Neural cell (in vitro differentiated cells): Measurements from ENCODE around the gene GIMAP4. TPM values are rescaled to one million over a fixed set of nuclear protein-coding genes. Genes with fewer than 3 reads are reported as not detected.

Source experiments
- H2AFZ ChIP-seq: fragments of 200-600, 300-800 bp; sonication (generic), shearing (Covaris generic); 2 replicates; pipeline ENCODE4 v1.6.0; 2014; ENCODE audit warnings: low read depth, mild to moderate bottlenecking, antibody characterized with exemption, low read length, moderate library complexity
- H3F3A ChIP-seq: fragments of 200-600 bp; shearing (Covaris generic); 2 replicates; pipeline ENCODE4 v1.6.1; 2016; ENCODE audit warnings: mild to moderate bottlenecking, moderate library complexity, mixed read lengths, antibody characterized with exemption, low read length; ENCODE audit not compliant: insufficient read depth, poor library complexity, severe bottlenecking
- H3K27ac ChIP-seq: fragments of 200-600, 300-800 bp; sonication (generic), shearing (Covaris generic); 2 replicates; pipeline ENCODE4 v1.5.1; 2014; ENCODE audit warnings: mild to moderate bottlenecking, low read length, moderate library complexity
- H3K27me3 ChIP-seq: fragments of 300-800, 200-600 bp; sonication (generic), shearing (Covaris generic); 2 replicates; pipeline ENCODE4 v1.6.0; 2014; ENCODE audit warnings: mild to moderate bottlenecking, low read depth, low read length, moderate library complexity; ENCODE audit not compliant: insufficient read depth
- H3K36me3 ChIP-seq: fragments of 300-800, 200-600 bp; sonication (generic), shearing (Covaris generic); 2 replicates; pipeline ENCODE4 v1.5.1; 2014; ENCODE audit warnings: mild to moderate bottlenecking, antibody characterized with exemption, low read length, moderate library complexity; ENCODE audit not compliant: insufficient read depth
- H3K4me2 ChIP-seq: fragments of 300-800, 200-600 bp; sonication (generic), shearing (Covaris generic); 2 replicates; pipeline ENCODE4 v1.6.0; 2014; ENCODE audit warnings: mild to moderate bottlenecking, low read length
- H3K4me3 ChIP-seq: fragments of 300-800, 200-600 bp; sonication (generic), shearing (Covaris generic); 2 replicates; pipeline ENCODE4 v1.5.1; 2014; ENCODE audit warnings: mild to moderate bottlenecking, low read length, moderate library complexity
- H3K79me2 ChIP-seq: fragments of 200-600 bp; shearing (Covaris generic); replicated peaks from 2 replicates; pipeline ENCODE4 v1.6.0; 2014; ENCODE audit warnings: mild to moderate bottlenecking, low read length, moderate library complexity; ENCODE audit not compliant: insufficient read depth
- H3K9ac ChIP-seq: fragments of 300-800, 200-600 bp; sonication (generic), shearing (Covaris generic); 2 replicates; pipeline ENCODE4 v1.6.1; 2016; ENCODE audit warnings: mild to moderate bottlenecking, low read length, mixed read lengths
- H3K9me2 ChIP-seq: fragments of 200-600 bp; shearing (Covaris generic); 2 replicates; pipeline ENCODE4 v1.6.1; 2016; ENCODE audit warnings: mild to moderate bottlenecking, low read length, mixed read lengths; ENCODE audit not compliant: insufficient read depth
- H3K9me3 ChIP-seq: fragments of 200-600, 300-800 bp; sonication (generic), shearing (Covaris generic); 2 replicates; pipeline ENCODE4 v1.6.1; 2016; ENCODE audit warnings: mild to moderate bottlenecking, mixed run types, low read length, moderate library complexity, mixed read lengths
- H4K20me1 ChIP-seq: fragments of 200-600 bp; shearing (Covaris generic); 2 replicates; pipeline ENCODE4 v1.6.1; 2016; ENCODE audit warnings: mild to moderate bottlenecking, mixed run types; ENCODE audit not compliant: insufficient read depth
- EP300 ChIP-seq: fragments of 450-650 bp; conservative IDR thresholded peaks from 2 replicates; pipeline ENCODE4 v1.6.1; 2014; ENCODE audit warnings: antibody characterized with exemption, mild to moderate bottlenecking, moderate library complexity; ENCODE audit not compliant: poor library complexity, severe bottlenecking
- EZH2 ChIP-seq: fragments of 200-600, 300-800 bp; shearing (Covaris generic), sonication (generic); IDR thresholded peaks from 2 replicates; pipeline ENCODE4 v1.6.1; 2014; ENCODE audit warnings: antibody characterized with exemption, low read length, borderline replicate concordance, mild to moderate bottlenecking; ENCODE audit not compliant: insufficient read depth, poor library complexity, severe bottlenecking
- MXI1 ChIP-seq: fragments of 450-650 bp; conservative IDR thresholded peaks from 2 replicates; pipeline ENCODE4 v1.6.1; 2014; ENCODE audit warnings: antibody characterized with exemption, mild to moderate bottlenecking; ENCODE audit not compliant: poor library complexity, severe bottlenecking
- POLR2AphosphoS5 ChIP-seq: IDR thresholded peaks from 2 replicates; pipeline ENCODE4 v1.6.1; 2012
- RAD21 ChIP-seq: fragments of 450-650 bp; conservative IDR thresholded peaks from 2 replicates; pipeline ENCODE4 v1.6.1; 2014; ENCODE audit warnings: antibody characterized with exemption, mild to moderate bottlenecking, moderate library complexity
- SMC3 ChIP-seq: fragments of 450-650 bp; conservative IDR thresholded peaks from 2 replicates; pipeline ENCODE4 v1.6.1; 2014; ENCODE audit warnings: antibody characterized with exemption, mild to moderate bottlenecking, moderate library complexity; ENCODE audit not compliant: poor library complexity
- TAF1 ChIP-seq: IDR thresholded peaks from 2 replicates; pipeline ENCODE4 v1.6.1; 2012; ENCODE audit warnings: low read depth
- polyA plus RNA-seq: library from polyadenylated mRNA; depleted of rRNA; stranded (reverse); fragments of >200 nt; gene quantifications from 2 replicates; pipeline ENCODE4 v1.2.3, GENCODE V29; 2014
- TF ChIP-seq, protein P1 (sequence below): IDR thresholded peaks from 2 replicates; pipeline ENCODE4 v1.6.1; 2012; ENCODE audit warnings: borderline replicate concordance
- TF ChIP-seq, protein P2 (sequence below): fragments of 450-650 bp; IDR thresholded peaks from 2 replicates; pipeline ENCODE4 v1.5.1; 2014; ENCODE audit warnings: antibody characterized with exemption, mild to moderate bottlenecking, moderate library complexity; ENCODE audit not compliant: poor library complexity, severe bottlenecking

Gene GIMAP4
- polyA plus RNA-seq, 1 donor from 2014 or later = not detected

GRCh38 chr7:150567871-150568301 lies 696 bp downstream of the GIMAP4 start:
- Histone ChIP-seq H3K27me3 (no peaks in the 10 kb centered on the region), H3K79me2 (no peaks in the 10 kb centered on the region), H3K4me2 (no peak overlapping the region), H3K4me3 (no peak overlapping the region), H3K9ac (no peak overlapping the region), H4K20me1 (no peaks in the 10 kb centered on the region), H2AFZ (no peak overlapping the region), H3K9me2 (no peaks in the 10 kb centered on the region), H3F3A (no peaks in the 10 kb centered on the region), H3K27ac (no peak overlapping the region), H3K36me3 (no peaks in the 10 kb centered on the region), H3K9me3 (no peaks in the 10 kb centered on the region)
- no peak for TF ChIP-seq RAD21
- TF ChIP-seq EZH2 = no peak
- TF ChIP-seq, protein P1, sequence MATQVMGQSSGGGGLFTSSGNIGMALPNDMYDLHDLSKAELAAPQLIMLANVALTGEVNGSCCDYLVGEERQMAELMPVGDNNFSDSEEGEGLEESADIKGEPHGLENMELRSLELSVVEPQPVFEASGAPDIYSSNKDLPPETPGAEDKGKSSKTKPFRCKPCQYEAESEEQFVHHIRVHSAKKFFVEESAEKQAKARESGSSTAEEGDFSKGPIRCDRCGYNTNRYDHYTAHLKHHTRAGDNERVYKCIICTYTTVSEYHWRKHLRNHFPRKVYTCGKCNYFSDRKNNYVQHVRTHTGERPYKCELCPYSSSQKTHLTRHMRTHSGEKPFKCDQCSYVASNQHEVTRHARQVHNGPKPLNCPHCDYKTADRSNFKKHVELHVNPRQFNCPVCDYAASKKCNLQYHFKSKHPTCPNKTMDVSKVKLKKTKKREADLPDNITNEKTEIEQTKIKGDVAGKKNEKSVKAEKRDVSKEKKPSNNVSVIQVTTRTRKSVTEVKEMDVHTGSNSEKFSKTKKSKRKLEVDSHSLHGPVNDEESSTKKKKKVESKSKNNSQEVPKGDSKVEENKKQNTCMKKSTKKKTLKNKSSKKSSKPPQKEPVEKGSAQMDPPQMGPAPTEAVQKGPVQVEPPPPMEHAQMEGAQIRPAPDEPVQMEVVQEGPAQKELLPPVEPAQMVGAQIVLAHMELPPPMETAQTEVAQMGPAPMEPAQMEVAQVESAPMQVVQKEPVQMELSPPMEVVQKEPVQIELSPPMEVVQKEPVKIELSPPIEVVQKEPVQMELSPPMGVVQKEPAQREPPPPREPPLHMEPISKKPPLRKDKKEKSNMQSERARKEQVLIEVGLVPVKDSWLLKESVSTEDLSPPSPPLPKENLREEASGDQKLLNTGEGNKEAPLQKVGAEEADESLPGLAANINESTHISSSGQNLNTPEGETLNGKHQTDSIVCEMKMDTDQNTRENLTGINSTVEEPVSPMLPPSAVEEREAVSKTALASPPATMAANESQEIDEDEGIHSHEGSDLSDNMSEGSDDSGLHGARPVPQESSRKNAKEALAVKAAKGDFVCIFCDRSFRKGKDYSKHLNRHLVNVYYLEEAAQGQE = no peak
- TF ChIP-seq SMC3 = no peak

- TF ChIP-seq SMC3 (no peak), TAF1 (no peak), EZH2 (no peak), POLR2AphosphoS5 (no peak), MXI1 (no peak), RAD21 (no peak), EP300 (no peak)
- TF ChIP-seq, protein P2, sequence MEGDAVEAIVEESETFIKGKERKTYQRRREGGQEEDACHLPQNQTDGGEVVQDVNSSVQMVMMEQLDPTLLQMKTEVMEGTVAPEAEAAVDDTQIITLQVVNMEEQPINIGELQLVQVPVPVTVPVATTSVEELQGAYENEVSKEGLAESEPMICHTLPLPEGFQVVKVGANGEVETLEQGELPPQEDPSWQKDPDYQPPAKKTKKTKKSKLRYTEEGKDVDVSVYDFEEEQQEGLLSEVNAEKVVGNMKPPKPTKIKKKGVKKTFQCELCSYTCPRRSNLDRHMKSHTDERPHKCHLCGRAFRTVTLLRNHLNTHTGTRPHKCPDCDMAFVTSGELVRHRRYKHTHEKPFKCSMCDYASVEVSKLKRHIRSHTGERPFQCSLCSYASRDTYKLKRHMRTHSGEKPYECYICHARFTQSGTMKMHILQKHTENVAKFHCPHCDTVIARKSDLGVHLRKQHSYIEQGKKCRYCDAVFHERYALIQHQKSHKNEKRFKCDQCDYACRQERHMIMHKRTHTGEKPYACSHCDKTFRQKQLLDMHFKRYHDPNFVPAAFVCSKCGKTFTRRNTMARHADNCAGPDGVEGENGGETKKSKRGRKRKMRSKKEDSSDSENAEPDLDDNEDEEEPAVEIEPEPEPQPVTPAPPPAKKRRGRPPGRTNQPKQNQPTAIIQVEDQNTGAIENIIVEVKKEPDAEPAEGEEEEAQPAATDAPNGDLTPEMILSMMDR = no peak
- H3K4me3 ChIP-seq = no peak overlapping the region
Measured at GRCh38 chr7:150568714-150569113, 1.5 kb downstream of the GIMAP4 start.

More at GRCh38 chr7:150568714-150569113, 1.5 kb downstream of the GIMAP4 start:
- H3F3A ChIP-seq = no peaks in the 10 kb centered on the region
- no peaks in the 10 kb centered on the region for H3K9me3 ChIP-seq
- no peaks in the 10 kb centered on the region for H3K79me2 ChIP-seq
- no peak overlapping the region for H3K4me2 ChIP-seq
- no peak overlapping the region for H3K9ac ChIP-seq
- no peaks in the 10 kb centered on the region for H3K36me3 ChIP-seq
- H2AFZ ChIP-seq = no peak overlapping the region
- H3K27ac ChIP-seq = no peak overlapping the region
- no peaks in the 10 kb centered on the region for H3K9me2 ChIP-seq
- no peaks in the 10 kb centered on the region for H3K27me3 ChIP-seq
- no peaks in the 10 kb centered on the region for H4K20me1 ChIP-seq
